ENCODE data around the gene GGCT.

Gene GGCT

GRCh38 chr7:30448461-30449189 lies 56.0 kb downstream of the GGCT start:
- peaks cover 37% of the 10 kb centered on the region for H3K36me3 Mint-ChIP-seq
- H3K4me1 Mint-ChIP-seq: peaks cover 7% of the 10 kb centered on the region
- peak overlapping the region; percentile 12 for H3K27ac Mint-ChIP-seq
- no peaks in the 10 kb centered on the region for H3K9me3 Mint-ChIP-seq
- DNase-seq (ENCODE audit: low spot score in 2 of 2): no peak
- no peak for ATAC-seq
- H3K4me3 Mint-ChIP-seq: no peak overlapping the region

- Mint-ChIP-seq H3K9me3 (no peaks in the 10 kb centered on the region), H3K36me3 (peaks cover 25% of the 10 kb centered on the region)
Measured at GRCh38 chr7:30447466-30447865, 57.2 kb downstream of the GGCT start.

More at GRCh38 chr7:30447466-30447865, 57.2 kb downstream of the GGCT start:
- ATAC-seq: no peak
- DNase-seq (ENCODE audit: low spot score in 2 of 2): no peak
- H3K4me3 Mint-ChIP-seq: no peak overlapping the region
- H3K4me1 Mint-ChIP-seq: peaks cover 7% of the 10 kb centered on the region
- no peak overlapping the region for H3K27ac Mint-ChIP-seq
